IMR-90 (cell line): Measurements from ENCODE around the gene ATP1B2. TPM values are rescaled to one million over a fixed set of nuclear protein-coding genes. Genes with fewer than 3 reads are reported as not detected.

Source experiments
- ATAC-seq: fragments of 200-7000 bp; cut with Tn5 transposase; 2 replicates; pipeline ENCODE4 v1.9.1; 2020; ENCODE audit warnings: low read depth, mild to moderate bottlenecking, moderate library complexity
- BruUV-seq: library from RNA; stranded (reverse); fragments of 400-500 nt; replicated peaks from 2 replicates; lab custom pipeline; 2021; lab: Mats Ljungman, UMichigan
- CTCF ChIA-PET: fragments of 300-600 bp; formaldehyde crosslinking; extraction: SDS; loops from one replicate; lab custom pipeline; 2021; ENCODE audit warnings: antibody characterized with exemption; lab: Yijun Ruan, JAX
- POLR2A ChIA-PET: fragments of 300-600 bp; sonication (Branson Sonifier 250); formaldehyde crosslinking; loops from one replicate; lab custom pipeline; 2022; ENCODE audit warnings: antibody characterized with exemption; ENCODE audit not compliant: unreplicated experiment; lab: Charles Lee
- DNase-seq: peaks from one replicate; pipeline ENCODE4 v3.0.0; 2013
- H2AFZ ChIP-seq: replicated peaks from 2 replicates; pipeline ENCODE3; 2013; ENCODE audit warnings: low read length, mild to moderate bottlenecking; ENCODE audit not compliant: poor library complexity
- H2AK5ac ChIP-seq: 2 replicates; pipeline ENCODE4 v1.6.1; 2013; ENCODE audit warnings: low read depth, low read length, inconsistent platforms
- H2AK9ac ChIP-seq: replicated peaks from 2 replicates; pipeline ENCODE3; 2013; ENCODE audit warnings: mild to moderate bottlenecking, low read depth, low read length, moderate library complexity; ENCODE audit not compliant: poor library complexity
- H2BK120ac ChIP-seq: 2 replicates; pipeline ENCODE4 v1.6.1; 2013; ENCODE audit warnings: low read depth, low read length, inconsistent platforms
- H2BK15ac ChIP-seq: 3 replicates; pipeline ENCODE4 v1.6.1; 2013; ENCODE audit warnings: low read depth, low read length, inconsistent platforms
- H2BK20ac ChIP-seq: 2 replicates; pipeline ENCODE4 v1.6.1; 2013; ENCODE audit warnings: low read depth, mild to moderate bottlenecking, inconsistent platforms, low read length, moderate library complexity
- H2BK5ac ChIP-seq: 2 replicates; pipeline ENCODE4 v1.6.1; 2013; ENCODE audit warnings: mild to moderate bottlenecking, low read depth, low read length, inconsistent platforms; ENCODE audit not compliant: poor library complexity, severe bottlenecking
- H3K14ac ChIP-seq: replicated peaks from 2 replicates; pipeline ENCODE4 v1.6.1; 2013; ENCODE audit warnings: low read depth, low read length, inconsistent platforms
- H3K18ac ChIP-seq: 2 replicates; pipeline ENCODE4 v1.6.1; 2013; ENCODE audit warnings: low read depth, low read length, control low read depth
- H3K23ac ChIP-seq: 2 replicates; pipeline ENCODE4 v1.6.1; 2013; ENCODE audit warnings: low read depth, low read length, inconsistent platforms
- H3K27ac ChIP-seq: 2 replicates; pipeline ENCODE4 v1.5.1; 2013; ENCODE audit warnings: mild to moderate bottlenecking, control low read depth, low read length; ENCODE audit not compliant: insufficient read depth
- H3K27me3 ChIP-seq: 2 replicates; pipeline ENCODE4 v1.6.1; 2013; ENCODE audit warnings: low read length; ENCODE audit not compliant: control insufficient read depth, insufficient read depth
- H3K36me3 ChIP-seq: 2 replicates; pipeline ENCODE4 v1.6.1; 2013; ENCODE audit warnings: low read length, mixed read lengths; ENCODE audit not compliant: control insufficient read depth, insufficient read depth
- H3K4ac ChIP-seq: 2 replicates; pipeline ENCODE4 v1.6.1; 2013; ENCODE audit warnings: low read depth, low read length, inconsistent platforms
- H3K4me1 ChIP-seq: 2 replicates; pipeline ENCODE4 v1.6.1; 2013; ENCODE audit warnings: low read length, mixed read lengths; ENCODE audit not compliant: control insufficient read depth, insufficient read depth
- H3K4me2 ChIP-seq: 2 replicates; pipeline ENCODE4 v1.6.1; 2013; ENCODE audit warnings: low read depth, mild to moderate bottlenecking, control low read depth, low read length, moderate library complexity
- H3K4me3 ChIP-seq: 2 replicates; pipeline ENCODE4 v1.5.1; 2013; ENCODE audit warnings: low read depth, mild to moderate bottlenecking, control low read depth, low read length, moderate library complexity; ENCODE audit not compliant: insufficient read depth
- H3K56ac ChIP-seq: 2 replicates; pipeline ENCODE4 v1.6.1; 2013; ENCODE audit warnings: low read length, inconsistent platforms; ENCODE audit not compliant: insufficient read depth; ENCODE audit errors: extremely low read depth
- H3K79me1 ChIP-seq, 2 experiments: 2 replicates each; pipeline ENCODE4 v1.6.1; 2013; ENCODE audit warnings: low read length in 2 of 2, inconsistent platforms in 1 of 2, low read depth in 1 of 2
- H3K9ac ChIP-seq: 2 replicates; pipeline ENCODE4 v1.6.1; 2013; ENCODE audit warnings: low read depth, low read length, control low read depth
- H3K9me1 ChIP-seq: 2 replicates; pipeline ENCODE4 v1.6.1; 2013; ENCODE audit warnings: low read length, inconsistent platforms; ENCODE audit not compliant: insufficient read depth
- H3K9me3 ChIP-seq: 2 replicates; pipeline ENCODE4 v1.6.1; 2013; ENCODE audit warnings: low read length; ENCODE audit not compliant: control insufficient read depth, insufficient read depth
- H4K20me1 ChIP-seq: 2 replicates; pipeline ENCODE4 v1.6.1; 2013; ENCODE audit warnings: low read length, inconsistent platforms; ENCODE audit not compliant: insufficient read depth
- H4K5ac ChIP-seq: 2 replicates; pipeline ENCODE4 v1.6.1; 2013; ENCODE audit warnings: mild to moderate bottlenecking, low read depth, low read length, control low read depth
- H4K8ac ChIP-seq, 2 experiments: 2 replicates each; pipeline ENCODE4 v1.6.1; 2013; ENCODE audit warnings: low read depth in 2 of 2, low read length in 2 of 2, control low read depth in 1 of 2, inconsistent platforms in 1 of 2
- H4K91ac ChIP-seq: 2 replicates; pipeline ENCODE4 v1.6.1; 2013; ENCODE audit warnings: low read depth, low read length, inconsistent platforms; ENCODE audit not compliant: insufficient read depth
- CEBPB ChIP-seq: IDR thresholded peaks from 2 replicates; pipeline ENCODE4 v1.6.1; 2012; ENCODE audit warnings: low read depth, low read length, improper control_type of control experiment
- ELK1 ChIP-seq: fragments of 150-350 bp; IDR thresholded peaks from 2 replicates; pipeline ENCODE4 v1.6.1; 2016; ENCODE audit warnings: low read depth, mild to moderate bottlenecking, low read length, moderate library complexity, borderline replicate concordance
- POLR2A ChIP-seq: IDR thresholded peaks from 2 replicates; pipeline ENCODE4 v1.6.1; 2012; ENCODE audit warnings: mild to moderate bottlenecking, low read depth, low read length
- RAD21 ChIP-seq: IDR thresholded peaks from 2 replicates; pipeline ENCODE4 v1.6.1; 2012; ENCODE audit warnings: low read length, improper control_type of control experiment
- RFX5 ChIP-seq: IDR thresholded peaks from 2 replicates; pipeline ENCODE4 v1.8.0; 2012; ENCODE audit warnings: low read depth, mild to moderate bottlenecking, low read length, moderate library complexity
- USF2 ChIP-seq: fragments of 150-350 bp; IDR thresholded peaks from 2 replicates; pipeline ENCODE4 v1.6.1; 2017; ENCODE audit warnings: mild to moderate bottlenecking, antibody characterized with exemption, low read length, low read depth
- WGBS, 2 experiments: methylation state at CpG; one replicate each; pipeline versions ENCODE4 v1.1.5 to v1.1.7; 2013; ENCODE audit warnings: missing lambda C conversion rate in 2 of 2; ENCODE audit not compliant: insufficient read length in 1 of 2; ENCODE audit errors: extremely low coverage in 2 of 2; 5-methylcytosine and 5-hydroxymethylcytosine counted together
- dilution Hi-C: fragments of 300-500 bp; cut with HindIII; formaldehyde crosslinking; loops from one replicate; pipeline ENCODE4 v1.14.3; 2018; ENCODE audit warnings: low sequenced_read_pairs; ENCODE audit not compliant: unreplicated experiment
- in situ Hi-C: fragments of 300-500 bp; cut with MboI; formaldehyde crosslinking; loops from 3 replicates; pipeline ENCODE4 v1.14.3; 2019; ENCODE audit warnings: low sequenced_read_pairs, inconsistent platforms, mixed read lengths
- intact Hi-C: fragments of 100-400 bp; cut with micrococcal nuclease; formaldehyde crosslinking; loops from 2 replicates; pipeline ENCODE4 v1.10.0; 2022
- polyA plus RNA-seq, 3 experiments: library from polyadenylated mRNA; depleted of rRNA; stranded (reverse); fragments of >200 nt; gene quantifications; 2 replicates each; pipeline ENCODE4 v1.2.3, GENCODE V29; 2012; ENCODE audit warnings: low replicate concordance in 1 of 3
- total RNA-seq: library from RNA; depleted of rRNA; stranded (reverse); fragments of >200 nt; gene quantifications from 2 replicates; pipeline ENCODE4 v1.2.3, GENCODE V29; 2012

The ATP1B2 gene
- total and polyA plus RNA-seq, 2 of the 4 experiments (the other 2 are of a cell fraction): 0.02 TPM; not detected in 1

- Histone ChIP-seq H3K23ac (no peak within 1 kb of the TSS), H3K79me1 (peaks cover 6 to 12% of the 10 kb centered on the region in 2 experiments), H2AK9ac (peak within 1 kb of the TSS; percentile 76), H3K36me3 (peaks cover 4% of the 10 kb centered on the region), H2BK15ac (no peak within 1 kb of the TSS; the same call in 2 of the 3 replicates), H3K27ac (no peak within 1 kb of the TSS), H3K9ac (no peak within 1 kb of the TSS), H4K8ac (no peak within 1 kb of the TSS), H3K4me2 (no peak within 1 kb of the TSS), H2AK5ac (no peak within 1 kb of the TSS), H4K5ac (no peak within 1 kb of the TSS), H2BK120ac (no peak within 1 kb of the TSS), H3K9me1 (no peaks in the 10 kb centered on the region), H3K9me3 (no peaks in the 10 kb centered on the region), H3K4me1 (peaks cover 4% of the 10 kb centered on the region; the same call in 1 of the 2 replicates), H3K56ac (no peak within 1 kb of the TSS), H2BK5ac (no peak within 1 kb of the TSS), H3K4ac (no peak within 1 kb of the TSS), H2BK20ac (no peak within 1 kb of the TSS), H3K18ac (no peak within 1 kb of the TSS), H3K4me3 (no peak within 1 kb of the TSS), H4K91ac (no peak within 1 kb of the TSS), H3K14ac (no peak within 1 kb of the TSS), H2AFZ (peak within 1 kb of the TSS; percentile 44), H4K20me1 (no peaks in the 10 kb centered on the region), H3K27me3 (no peaks in the 10 kb centered on the region)
- intact Hi-C loops: no loop called here
- WGBS, 2 experiments: 35% methylated on average over 3 of the region's 13 CpGs; no CpG with 5 or more reads in 1 of the 2 experiments
- no peak for TF ChIP-seq POLR2A
- TF ChIP-seq CEBPB: no peak
- TF ChIP-seq RFX5: no peak
- TF ChIP-seq RAD21: no peak
- no peak for TF ChIP-seq USF2
- no peak for TF ChIP-seq ELK1
- CTCF ChIA-PET: interaction anchor here (5.3 kb wide), 1 partner anchor 57 kb away, joined by 27 read pairs; the partner anchor contains the start of genes TP53 and WRAP53
- in situ Hi-C loops: no loop called here
- POLR2A ChIA-PET: interaction anchor here (0.6 kb wide), 2 partner anchors 101 to 242 kb away, joined by 3 read pairs; no protein-coding TSS in a partner anchor
- BruUV-seq: no TSS peak
- dilution Hi-C loops: no loop called here
- DNase-seq: no peak
- ATAC-seq: no peak
Measured at GRCh38 chr17:7629939-7630571, 20.7 kb upstream of the ATP1B2 start, which contains the start of gene SHBG. Gene SHBG (plus strand): TSS chr17:7630135. CDS start chr17:7630173, 38 bp downstream.
